Hematopoietic multipotent progenitor cell treated with erythropoietin and hydrocortisone succinate and interleukin-3 and kit ligand, for 15 days (in vitro differentiated cells): Measurements from ENCODE around the gene MAGEC3.

ENCODE experiments used
- DNase-seq: peaks from one replicate; pipeline ENCODE4 v3.0.0-alpha.2; 2015; ENCODE audit warnings: low spot score

The MAGEC3 gene

GRCh38 chrX:141945426-141945825, 107.3 kb downstream of the MAGEC3 start:
- no peak for DNase-seq

- DNase-seq: no peak
Measured at GRCh38 chrX:141947350-141947749, 109.2 kb downstream of the MAGEC3 start.
